K562 (cell line): ENCODE results near the gene GFRA1. TPM values are rescaled to one million over a fixed set of nuclear protein-coding genes. Genes with fewer than 3 reads are reported as not detected.

Experiments used
- ATAC-seq: fragments of 200-7000 bp; cut with Tn5 transposase; 3 replicates; pipeline ENCODE4 v1.9.1; 2020; ENCODE audit warnings: moderate library complexity
- BruUV-seq: library from RNA; stranded (reverse); fragments of 400-500 nt; replicated peaks from 2 replicates; lab custom pipeline; 2021; lab: Mats Ljungman, UMichigan
- CTCF ChIA-PET: fragments of 300-600 bp; formaldehyde crosslinking; extraction: SDS; loops from one replicate; lab custom pipeline; 2021; ENCODE audit warnings: low intra/inter-chr PET ratio; lab: Yijun Ruan, JAX
- POLR2A ChIA-PET: fragments of 300-600, 350-650 bp; sonication (Branson Sonifier 250); formaldehyde crosslinking; extraction: SDS; loops from one replicate; lab custom pipeline; 2021; ENCODE audit warnings: antibody characterized with exemption, inconsistent platforms; lab: Yijun Ruan, JAX
- DNase-seq, 4 experiments: peaks; one replicate each; pipeline versions ENCODE4 v3.0.0 to v3.0.0-alpha.2; 2011 to 2018; ENCODE audit warnings: low spot score in 3 of 4, mixed read lengths in 3 of 4; ENCODE audit errors: extremely low read depth in 1 of 4
- FAIRE-seq: peaks from 2 replicates; lab custom pipeline; 2011; peaks lifted over from hg19 to GRCh38; lab: Jason Lieb, UNC
- H2AFZ ChIP-seq: 2 replicates; pipeline ENCODE4 v1.6.0; 2011; ENCODE audit warnings: low read depth, low read length, control low read depth, inconsistent platforms
- H3K27ac ChIP-seq: fragments of 200-600 bp; 3 replicates; pipeline ENCODE4 v1.8.0; 2011; ENCODE audit warnings: low read depth, mild to moderate bottlenecking, control low read depth, inconsistent platforms, low read length, moderate library complexity, mixed read lengths; ENCODE audit errors: extremely low read depth
- H3K27me3 ChIP-seq, 2 experiments: fragments of 300-600 bp in 1 of 2; 2 replicates in 1 of 2; 3 replicates in 1 of 2; pipeline versions ENCODE4 v1.6.0 to v1.8.0; 2011; ENCODE audit warnings: inconsistent platforms in 2 of 2, low read length in 2 of 2, mild to moderate bottlenecking in 1 of 2, mixed read lengths in 1 of 2, moderate library complexity in 1 of 2; ENCODE audit not compliant: control insufficient read depth in 2 of 2, insufficient read depth in 2 of 2
- H3K36me3 ChIP-seq: fragments of 300-600 bp; 3 replicates; pipeline ENCODE4 v1.8.0; 2011; ENCODE audit warnings: mild to moderate bottlenecking, low read length, inconsistent platforms; ENCODE audit not compliant: control insufficient read depth, insufficient read depth
- H3K4me1 ChIP-seq, 2 experiments: fragments of 200-600 bp in 1 of 2; replicated peaks in 1 of 2; 2 replicates in 1 of 2; 3 replicates in 1 of 2; pipeline versions ENCODE4 v1.5.1 to v1.8.0; 2011; ENCODE audit warnings: inconsistent platforms in 2 of 2, low read length in 2 of 2, mild to moderate bottlenecking in 1 of 2, mixed read lengths in 1 of 2, moderate library complexity in 1 of 2; ENCODE audit not compliant: control insufficient read depth in 2 of 2, insufficient read depth in 2 of 2
- H3K4me2 ChIP-seq: 2 replicates; pipeline ENCODE4 v1.6.1; 2011; ENCODE audit warnings: low read length, control low read depth, inconsistent platforms, mixed read lengths; ENCODE audit not compliant: insufficient read depth
- H3K4me3 ChIP-seq: fragments of 200-600 bp; sonication (generic), shearing (Covaris generic); 2 replicates; pipeline ENCODE4 v1.5.1; 2016; ENCODE audit warnings: control low read depth, inconsistent platforms
- H3K79me2 ChIP-seq: fragments of 200-600 bp; 3 replicates; pipeline ENCODE4 v1.8.0; 2011; ENCODE audit warnings: low read length, inconsistent platforms; ENCODE audit not compliant: control insufficient read depth, insufficient read depth
- H3K9ac ChIP-seq, 2 experiments: 2 replicates each; pipeline versions ENCODE4 v1.6.0 to v1.6.1; 2011; ENCODE audit warnings: low read depth in 2 of 2, low read length in 2 of 2, control low read depth in 1 of 2, inconsistent platforms in 1 of 2, mild to moderate bottlenecking in 1 of 2, mixed read lengths in 1 of 2; ENCODE audit not compliant: insufficient read depth in 1 of 2
- H3K9me1 ChIP-seq: one replicate; pipeline ENCODE4 v1.6.0; 2011; ENCODE audit warnings: inconsistent platforms, mild to moderate bottlenecking, low read length, moderate library complexity; ENCODE audit not compliant: control insufficient read depth, insufficient read depth
- H3K9me3 ChIP-seq: replicated peaks from 2 replicates; pipeline ENCODE4 v1.5.1; 2011; ENCODE audit warnings: low read depth, low read length, inconsistent platforms; ENCODE audit not compliant: control insufficient read depth, insufficient read depth
- H4K20me1 ChIP-seq: replicated peaks from 2 replicates; pipeline ENCODE4 v1.6.1; 2011; ENCODE audit warnings: low read length, inconsistent platforms, mixed read lengths; ENCODE audit not compliant: control insufficient read depth, insufficient read depth
- CBX3 ChIP-seq, 2 experiments: IDR thresholded peaks; 1 replicate in 1 of 2; 2 replicates in 1 of 2; pipeline ENCODE4 v1.6.1; 2012; ENCODE audit warnings: inconsistent platforms in 2 of 2, low read length in 2 of 2, borderline replicate concordance in 1 of 2, control low read depth in 1 of 2
- JUND ChIP-seq, 2 experiments: IDR thresholded peaks; 2 replicates in 1 of 2; 3 replicates in 1 of 2; pipeline ENCODE4 v1.6.1; 2011; ENCODE audit warnings: borderline replicate concordance in 2 of 2, low read depth in 2 of 2, low read length in 2 of 2, improper control_type of control experiment in 1 of 2, missing biosample characterization in 1 of 2, missing genetic modification characterization in 1 of 2, missing genetic modification reagents in 1 of 2
- KHSRP ChIP-seq: fragments of 450-650 bp; IDR thresholded peaks from 2 replicates; pipeline ENCODE4 v1.6.1; 2017
- PKNOX1 ChIP-seq: fragments of 450-650 bp; IDR thresholded peaks from 2 replicates; pipeline ENCODE4 v1.6.1; 2016
- POLR2H ChIP-seq: IDR thresholded peaks from 2 replicates; pipeline ENCODE4 v1.6.1; 2016; ENCODE audit warnings: missing genetic modification characterization, low read depth, mild to moderate bottlenecking, control low read depth, missing compliant biosample characterization, moderate library complexity
- STAT5A ChIP-seq: IDR thresholded peaks from 2 replicates; pipeline ENCODE4 v1.6.1; 2012; ENCODE audit warnings: low read length, inconsistent platforms, borderline replicate concordance
- TGIF2 ChIP-seq: sonication (generic); formaldehyde crosslinking; IDR thresholded peaks from 2 replicates; pipeline ENCODE4 v1.8.1; 2022; ENCODE audit warnings: mild to moderate bottlenecking, missing genetic modification reagents, moderate library complexity
- ZNF12 ChIP-seq: sonication (generic); formaldehyde crosslinking; IDR thresholded peaks from 2 replicates; pipeline ENCODE4 v1.4.0; 2020; ENCODE audit warnings: mild to moderate bottlenecking, missing genetic modification reagents
- WGBS: fragments of 100-300 bp; shearing (Covaris generic); methylation state at CpG from one replicate; pipeline ENCODE4 v1.1.6; 2016; ENCODE audit warnings: low coverage, mixed read lengths; ENCODE audit not compliant: insufficient coverage; ENCODE audit errors: missing lambda C conversion rate; 5-methylcytosine and 5-hydroxymethylcytosine counted together
- in situ Hi-C: fragments of 300-500 bp; cut with MboI; formaldehyde crosslinking; loops from 4 replicates; pipeline ENCODE4 v1.15.0; 2018; ENCODE audit warnings: inconsistent platforms, mixed read lengths
- intact Hi-C: fragments of 100-400 bp; cut with micrococcal nuclease; formaldehyde crosslinking; loops from 2 replicates; pipeline ENCODE4 v1.14.2; 2022
- polyA plus RNA-seq, 8 experiments: library from polyadenylated mRNA; depleted of rRNA in 4 of 8; stranded (reverse) in 5 of 8; unstranded in 3 of 8; fragments of >200 nt; fragmentation: Nextera tagmentation in 2 of 8; fragmentation: Illumina TruSeq in 1 of 8; extraction: Ambion mirVana in 2 of 8; extraction: Trizol in 1 of 8; gene quantifications; 2 replicates each; pipeline versions ENCODE4 v1.2.1 to v1.2.3, GENCODE V29; 2011 to 2014; ENCODE audit warnings: inconsistent platforms in 1 of 8, missing spikeins in 1 of 8
- total RNA-seq, 7 experiments: library from RNA; depleted of rRNA in 6 of 7; stranded (reverse); fragments of >200 nt in 6 of 7; fragmentation: Illumina TruSeq in 2 of 7; extraction: Trizol in 2 of 7; gene quantifications; 2 replicates each; pipeline versions ENCODE4 v1.2.1 to v1.2.3, GENCODE V29; 2011 to 2021; ENCODE audit warnings: low replicate concordance in 1 of 7

GFRA1 gene
- total and polyA plus RNA-seq, 9 of the 15 experiments (the other 6 are each of a cell fraction or from before 2014, with no cell fraction given): 0.04 TPM; not detected in 8

GRCh38 chr10:116082206-116082605, 190.8 kb downstream of the GFRA1 start:
- TF ChIP-seq ZNF12 (CRISPR knock-in tag) (no peak), JUND (IDR thresholded peaks at IDR 0.05; ENCODE audit: borderline replicate concordance, low read depth, low read length) (no peak), JUND (tag; IDR thresholded peaks at IDR 0.05; ENCODE audit: borderline replicate concordance, low read depth, low read length) (no peak), PKNOX1 (no peak), KHSRP (no peak), POLR2H (no peak), STAT5A (no peak), TGIF2 (CRISPR knock-in tag) (no peak), CBX3 (IDR thresholded peaks at IDR 0.05; ENCODE audit: borderline replicate concordance in 1 of 2, low read length in 2 of 2) (no peak)
- no peaks in the 10 kb centered on the region for H3K9me3 ChIP-seq
- no peaks in the 10 kb centered on the region for H3K4me1 ChIP-seq
- H3K9me1 ChIP-seq: no peaks in the 10 kb centered on the region
- intact Hi-C loops (no loop called here), in situ Hi-C loops (no loop called here)
- no peak overlapping the region for H2AFZ ChIP-seq
- no peak overlapping the region for H3K27ac ChIP-seq
- H3K36me3 ChIP-seq: no peaks in the 10 kb centered on the region
- DNase-seq (no peak), ATAC-seq (no peak), FAIRE-seq (no peak)
- ChIA-PET CTCF (no interaction called here), POLR2A (no interaction called here)
- H3K79me2 ChIP-seq: no peaks in the 10 kb centered on the region
- BruUV-seq: no TSS peak
- no peak overlapping the region for H3K4me3 ChIP-seq
- WGBS: 0% methylated on average over 7 of the region's 8 CpGs
- no peaks in the 10 kb centered on the region for H4K20me1 ChIP-seq
- no peak overlapping the region for H3K4me2 ChIP-seq
- no peaks in the 10 kb centered on the region for H3K27me3 ChIP-seq
- no peak overlapping the region for H3K9ac ChIP-seq
